ENCODE data around the gene EPHA6.

GRCh38 chr3:97795951-97796350, 981.6 kb downstream of the EPHA6 start:
- TF ChIP-seq CTCF (conservative IDR thresholded peaks at IDR 0.05; ENCODE audit: low read depth, low read length): no peak
- TF ChIP-seq EZH2 (IDR thresholded peaks at IDR 0.05; ENCODE audit: low read length, unreplicated experiment): no peak
